Colonic mucosa (tissue), 4 donors: ENCODE results near the gene OGDH. TPM values are rescaled to one million over a fixed set of nuclear protein-coding genes. Genes with fewer than 3 reads are reported as not detected.

ENCODE experiments used
- DNase-seq: peaks from one replicate; pipeline ENCODE4 v3.0.0-alpha.2; 2020
- H3K27ac ChIP-seq: fragments of 200-600 bp; one replicate; pipeline ENCODE4 v1.8.0; 2021
- H3K27me3 ChIP-seq: fragments of 200-600 bp; one replicate; pipeline ENCODE4 v1.8.0; 2021
- H3K36me3 ChIP-seq: fragments of 200-600 bp; one replicate; pipeline ENCODE4 v1.8.0; 2021
- H3K4me1 ChIP-seq: fragments of 200-600 bp; one replicate; pipeline ENCODE4 v1.8.0; 2021; ENCODE audit warnings: mild to moderate bottlenecking
- H3K4me3 ChIP-seq: fragments of 200-600 bp; one replicate; pipeline ENCODE4 v1.8.0; 2021
- H3K9ac ChIP-seq, 2 donors: one replicate each; pipeline ENCODE4 v1.7.0; 2013; ENCODE audit warnings: control low read depth in 2 of 2, low read depth in 2 of 2, low read length in 2 of 2
- H3K9me3 ChIP-seq: fragments of 200-600 bp; one replicate; pipeline ENCODE4 v1.8.0; 2021
- CTCF ChIP-seq: fragments of 200-600 bp; IDR thresholded peaks from one replicate; pipeline ENCODE4 v1.8.0; 2022; ENCODE audit warnings: antibody characterized with exemption, mild to moderate bottlenecking
- intact Hi-C: fragments of 100-400 bp; cut with DNase I; formaldehyde crosslinking; loops from one replicate; pipeline ENCODE4 v1.14.1; 2022
- total RNA-seq, 2 donors: library from RNA; stranded (reverse); fragmentation: NEBNext Ultra II Directional in 1 of 2; extraction: Animal tissue kit (Norgen Biotek cat#: 25700) in 1 of 2; gene quantifications; one replicate each; pipeline ENCODE4 v1.2.1, GENCODE V29; 2021
- donor health status: healthy.
- donor health status: DM: no; HTN: no; CAD: no.
- donor health status: DM: no; HTN: no; CAD: no.

OGDH gene
- total RNA-seq, 2 donors from 2014 or later: 142 to 164 TPM

- H3K27me3 ChIP-seq: no peaks in the 10 kb centered on the region
- intact Hi-C loops: no loop called here
- no peak overlapping the region for H3K9ac ChIP-seq
- no peaks in the 10 kb centered on the region for H3K4me1 ChIP-seq
- no peaks in the 10 kb centered on the region for H3K36me3 ChIP-seq
- no peaks in the 10 kb centered on the region for H3K9me3 ChIP-seq
- no peak overlapping the region for H3K4me3 ChIP-seq
- H3K27ac ChIP-seq: no peak overlapping the region
- TF ChIP-seq CTCF: no peak
- no peak for DNase-seq
Measured at GRCh38 chr7:44740055-44740454, 133.6 kb downstream of the OGDH start.

GRCh38 chr7:44743750-44744149, 137.3 kb downstream of the OGDH start:
- no peak for DNase-seq
- Histone ChIP-seq H3K27me3 (no peaks in the 10 kb centered on the region), H3K27ac (no peak overlapping the region), H3K9me3 (no peaks in the 10 kb centered on the region), H3K4me1 (no peaks in the 10 kb centered on the region), H3K36me3 (no peaks in the 10 kb centered on the region), H3K4me3 (no peak overlapping the region), H3K9ac (no peak overlapping the region)
- TF ChIP-seq CTCF: no peak
- intact Hi-C loops: no loop called here

GRCh38 chr7:44748045-44748947, 141.9 kb downstream of the OGDH start, which contains the start of gene ZMIZ2:
ZMIZ2 (plus strand) TSS chr7:44748847; CDS start chr7:44756250, 7,403 bp downstream.
- TF ChIP-seq CTCF: no peak
- Histone ChIP-seq H3K36me3 (no peaks in the 10 kb centered on the region), H3K4me1 (peaks cover 6% of the 10 kb centered on the region), H3K27me3 (no peaks in the 10 kb centered on the region), H3K27ac (peak within 1 kb of the TSS; percentile 95), H3K9me3 (no peaks in the 10 kb centered on the region), H3K4me3 (peak within 1 kb of the TSS; percentile 97), H3K9ac (peak within 1 kb of the TSS; percentile 69 to 93)
- DNase-seq: peak; percentile 96
- intact Hi-C loops: no loop called here

- intact Hi-C loops: no loop called here
- Histone ChIP-seq H3K9ac (peak overlapping the region; percentile 69 to 93), H3K4me3 (peak overlapping the region; percentile 97), H3K9me3 (no peaks in the 10 kb centered on the region), H3K27ac (peak overlapping the region; percentile 11), H3K27me3 (no peaks in the 10 kb centered on the region), H3K36me3 (no peaks in the 10 kb centered on the region), H3K4me1 (peaks cover 6% of the 10 kb centered on the region)
- DNase-seq: no peak
- no peak for TF ChIP-seq CTCF
Measured at GRCh38 chr7:44748948-44749731, 142.7 kb downstream of the OGDH start.

- peaks cover 6% of the 10 kb centered on the region for H3K4me1 ChIP-seq
- DNase-seq: no peak
Measured at GRCh38 chr7:44749992-44750391, 143.6 kb downstream of the OGDH start.

More at GRCh38 chr7:44749992-44750391, 143.6 kb downstream of the OGDH start:
- H3K9ac ChIP-seq: peak overlapping the region in 1 of 2 donors; percentile 69
- H3K4me3 ChIP-seq: peak overlapping the region; percentile 97
- intact Hi-C loops: no loop called here
- no peaks in the 10 kb centered on the region for H3K36me3 ChIP-seq
- H3K27ac ChIP-seq: peak overlapping the region; percentile 11
- TF ChIP-seq CTCF: no peak
- no peaks in the 10 kb centered on the region for H3K9me3 ChIP-seq
- H3K27me3 ChIP-seq: no peaks in the 10 kb centered on the region
